ENCODE measurements around the gene CASP14. TPM values are rescaled to one million over a fixed set of nuclear protein-coding genes. Genes with fewer than 3 reads are reported as not detected.

Gene CASP14
- total and polyA plus RNA-seq, 2 of the 13 experiments (the other 11 are each of a cell fraction or from before 2014, with no cell fraction given): not detected

- peaks cover 0 to 6% of the 10 kb centered on the region in 2 experiments; a peak in 2 of 5 replicates for H3K27me3 ChIP-seq (ENCODE audit: control insufficient read depth in 1 of 2, insufficient read depth in 2 of 2, low read length in 2 of 2)
- H3K79me2 ChIP-seq (ENCODE audit: insufficient read depth, low read length): no peaks in the 10 kb centered on the region
- DNase-seq (ENCODE audit: low spot score) (no peak), ATAC-seq (no peak), FAIRE-seq (no peak)
- ChIA-PET POLR2A (no interaction called here), CTCF (ENCODE audit: low intra/inter-chr PET ratio, low total read pairs) (no interaction called here)
- H3K4me2 ChIP-seq (ENCODE audit: low read depth, low read length): no peak overlapping the region
- no peaks in the 10 kb centered on the region for H3K9me3 ChIP-seq (ENCODE audit: low read length)
- no peak overlapping the region for H3K27ac ChIP-seq (ENCODE audit: extremely low read length, insufficient read depth, low read length)
- in situ Hi-C loops (cut with HindIII; ENCODE audit: extremely low pct_ligation_motif_present, low pct_unique_long_range_greater_than_20kb) (no loop called here), intact Hi-C loops (cut with micrococcal nuclease; ENCODE audit: unreplicated experiment) (no loop called here)
- H3K4me3 ChIP-seq (replicated peaks in 1 of 3; ENCODE audit: insufficient read depth in 1 of 3, low read depth in 2 of 3, low read length in 3 of 3): no peak overlapping the region
- H3K4me1 ChIP-seq (ENCODE audit: insufficient read depth, low read length): no peaks in the 10 kb centered on the region
- WGBS (ENCODE audit: low lambda C conversion rate): 7% methylated on average over 4 of the region's 4 CpGs
- H2AFZ ChIP-seq (ENCODE audit: low read length): no peak overlapping the region
- no TSS peak for BruUV-seq (replicated peaks)
- no peak overlapping the region for H3K9ac ChIP-seq (ENCODE audit: insufficient read depth, low read depth, low read length)
- no peak for TF ChIP-seq ZNF709 (CRISPR knock-in tag; IDR thresholded peaks at IDR 0.05)
- TF ChIP-seq, protein P1, sequence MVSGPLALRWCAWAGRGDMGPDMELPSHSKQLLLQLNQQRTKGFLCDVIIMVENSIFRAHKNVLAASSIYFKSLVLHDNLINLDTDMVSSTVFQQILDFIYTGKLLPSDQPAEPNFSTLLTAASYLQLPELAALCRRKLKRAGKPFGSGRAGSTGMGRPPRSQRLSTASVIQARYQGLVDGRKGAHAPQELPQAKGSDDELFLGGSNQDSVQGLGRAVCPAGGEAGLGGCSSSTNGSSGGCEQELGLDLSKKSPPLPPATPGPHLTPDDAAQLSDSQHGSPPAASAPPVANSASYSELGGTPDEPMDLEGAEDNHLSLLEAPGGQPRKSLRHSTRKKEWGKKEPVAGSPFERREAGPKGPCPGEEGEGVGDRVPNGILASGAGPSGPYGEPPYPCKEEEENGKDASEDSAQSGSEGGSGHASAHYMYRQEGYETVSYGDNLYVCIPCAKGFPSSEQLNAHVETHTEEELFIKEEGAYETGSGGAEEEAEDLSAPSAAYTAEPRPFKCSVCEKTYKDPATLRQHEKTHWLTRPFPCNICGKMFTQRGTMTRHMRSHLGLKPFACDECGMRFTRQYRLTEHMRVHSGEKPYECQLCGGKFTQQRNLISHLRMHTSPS (CRISPR knock-in tag; IDR thresholded peaks at IDR 0.05; ENCODE audit: low read depth): no peak
- TF ChIP-seq SMAD1 (CRISPR knock-in tag; IDR thresholded peaks at IDR 0.05; ENCODE audit: borderline replicate concordance, low read depth): no peak
- TF ChIP-seq RAD21 (CRISPR knock-in tag; IDR thresholded peaks at IDR 0.05): no peak
- TF ChIP-seq MEIS1 (CRISPR knock-in tag; IDR thresholded peaks at IDR 0.05; ENCODE audit: borderline replicate concordance): no peak
- TF ChIP-seq TBX3 (IDR thresholded peaks at IDR 0.05; ENCODE audit: borderline replicate concordance): no peak
- TF ChIP-seq RFXAP (CRISPR knock-in tag; IDR thresholded peaks at IDR 0.05; ENCODE audit: borderline replicate concordance): no peak
- TF ChIP-seq, protein P2, sequence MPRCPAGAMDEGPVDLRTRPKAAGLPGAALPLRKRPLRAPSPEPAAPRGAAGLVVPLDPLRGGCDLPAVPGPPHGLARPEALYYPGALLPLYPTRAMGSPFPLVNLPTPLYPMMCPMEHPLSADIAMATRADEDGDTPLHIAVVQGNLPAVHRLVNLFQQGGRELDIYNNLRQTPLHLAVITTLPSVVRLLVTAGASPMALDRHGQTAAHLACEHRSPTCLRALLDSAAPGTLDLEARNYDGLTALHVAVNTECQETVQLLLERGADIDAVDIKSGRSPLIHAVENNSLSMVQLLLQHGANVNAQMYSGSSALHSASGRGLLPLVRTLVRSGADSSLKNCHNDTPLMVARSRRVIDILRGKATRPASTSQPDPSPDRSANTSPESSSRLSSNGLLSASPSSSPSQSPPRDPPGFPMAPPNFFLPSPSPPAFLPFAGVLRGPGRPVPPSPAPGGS (CRISPR knock-in tag; IDR thresholded peaks at IDR 0.05): no peak
- TF ChIP-seq, protein P3, sequence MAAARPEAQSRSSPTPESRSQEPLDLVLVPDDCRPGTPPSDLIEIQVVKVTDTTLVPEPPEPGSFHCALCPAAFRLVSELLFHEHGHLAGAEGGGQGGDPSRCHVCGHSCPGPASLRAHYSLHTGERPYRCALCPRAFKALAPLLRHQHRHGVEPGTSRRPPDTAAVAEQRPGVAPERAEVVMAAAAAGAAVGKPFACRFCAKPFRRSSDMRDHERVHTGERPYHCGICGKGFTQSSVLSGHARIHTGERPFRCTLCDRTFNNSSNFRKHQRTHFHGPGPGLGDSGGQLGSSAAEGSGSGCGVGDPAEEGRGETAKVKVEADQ (CRISPR knock-in tag; IDR thresholded peaks at IDR 0.05; ENCODE audit: borderline replicate concordance): no peak
- TF ChIP-seq YEATS4 (CRISPR knock-in tag; IDR thresholded peaks at IDR 0.05; ENCODE audit: borderline replicate concordance): no peak
- TF ChIP-seq PHF8 (CRISPR knock-in tag; IDR thresholded peaks at IDR 0.05): no peak
- TF ChIP-seq ZNF75D (CRISPR knock-in tag; IDR thresholded peaks at IDR 0.05; ENCODE audit: borderline replicate concordance): no peak
- TF ChIP-seq, protein P4, sequence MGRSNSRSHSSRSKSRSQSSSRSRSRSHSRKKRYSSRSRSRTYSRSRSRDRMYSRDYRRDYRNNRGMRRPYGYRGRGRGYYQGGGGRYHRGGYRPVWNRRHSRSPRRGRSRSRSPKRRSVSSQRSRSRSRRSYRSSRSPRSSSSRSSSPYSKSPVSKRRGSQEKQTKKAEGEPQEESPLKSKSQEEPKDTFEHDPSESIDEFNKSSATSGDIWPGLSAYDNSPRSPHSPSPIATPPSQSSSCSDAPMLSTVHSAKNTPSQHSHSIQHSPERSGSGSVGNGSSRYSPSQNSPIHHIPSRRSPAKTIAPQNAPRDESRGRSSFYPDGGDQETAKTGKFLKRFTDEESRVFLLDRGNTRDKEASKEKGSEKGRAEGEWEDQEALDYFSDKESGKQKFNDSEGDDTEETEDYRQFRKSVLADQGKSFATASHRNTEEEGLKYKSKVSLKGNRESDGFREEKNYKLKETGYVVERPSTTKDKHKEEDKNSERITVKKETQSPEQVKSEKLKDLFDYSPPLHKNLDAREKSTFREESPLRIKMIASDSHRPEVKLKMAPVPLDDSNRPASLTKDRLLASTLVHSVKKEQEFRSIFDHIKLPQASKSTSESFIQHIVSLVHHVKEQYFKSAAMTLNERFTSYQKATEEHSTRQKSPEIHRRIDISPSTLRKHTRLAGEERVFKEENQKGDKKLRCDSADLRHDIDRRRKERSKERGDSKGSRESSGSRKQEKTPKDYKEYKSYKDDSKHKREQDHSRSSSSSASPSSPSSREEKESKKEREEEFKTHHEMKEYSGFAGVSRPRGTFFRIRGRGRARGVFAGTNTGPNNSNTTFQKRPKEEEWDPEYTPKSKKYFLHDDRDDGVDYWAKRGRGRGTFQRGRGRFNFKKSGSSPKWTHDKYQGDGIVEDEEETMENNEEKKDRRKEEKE (IDR thresholded peaks at IDR 0.05): no peak
- no peak for TF ChIP-seq CENPT (CRISPR knock-in tag; IDR thresholded peaks at IDR 0.05; ENCODE audit: low read depth)
- no peak for TF ChIP-seq SPEN (CRISPR knock-in tag; IDR thresholded peaks at IDR 0.05; ENCODE audit: low read depth)
- no peak for TF ChIP-seq ZBTB1 (CRISPR knock-in tag; IDR thresholded peaks at IDR 0.05; ENCODE audit: borderline replicate concordance)
- TF ChIP-seq FLYWCH1 (CRISPR knock-in tag; IDR thresholded peaks at IDR 0.05): no peak
- TF ChIP-seq ZBTB21 (CRISPR knock-in tag; IDR thresholded peaks at IDR 0.05): no peak
- H3K36me3 ChIP-seq (replicated peaks in 1 of 2; ENCODE audit: control insufficient read depth in 1 of 2, insufficient read depth in 2 of 2, low read length in 2 of 2): no peaks in the 10 kb centered on the region
- no peaks in the 10 kb centered on the region for H4K20me1 ChIP-seq (ENCODE audit: insufficient read depth, low read length)
Observed at GRCh38 chr19:15037586-15037985, 11.7 kb upstream of the CASP14 start.
